ENCODE data around the gene VIPR2. TPM values are rescaled to one million over a fixed set of nuclear protein-coding genes. Genes with fewer than 3 reads are reported as not detected.

VIPR2 gene
- total RNA-seq, 1 donor from 2014 or later = 1.6 TPM

DNA sequence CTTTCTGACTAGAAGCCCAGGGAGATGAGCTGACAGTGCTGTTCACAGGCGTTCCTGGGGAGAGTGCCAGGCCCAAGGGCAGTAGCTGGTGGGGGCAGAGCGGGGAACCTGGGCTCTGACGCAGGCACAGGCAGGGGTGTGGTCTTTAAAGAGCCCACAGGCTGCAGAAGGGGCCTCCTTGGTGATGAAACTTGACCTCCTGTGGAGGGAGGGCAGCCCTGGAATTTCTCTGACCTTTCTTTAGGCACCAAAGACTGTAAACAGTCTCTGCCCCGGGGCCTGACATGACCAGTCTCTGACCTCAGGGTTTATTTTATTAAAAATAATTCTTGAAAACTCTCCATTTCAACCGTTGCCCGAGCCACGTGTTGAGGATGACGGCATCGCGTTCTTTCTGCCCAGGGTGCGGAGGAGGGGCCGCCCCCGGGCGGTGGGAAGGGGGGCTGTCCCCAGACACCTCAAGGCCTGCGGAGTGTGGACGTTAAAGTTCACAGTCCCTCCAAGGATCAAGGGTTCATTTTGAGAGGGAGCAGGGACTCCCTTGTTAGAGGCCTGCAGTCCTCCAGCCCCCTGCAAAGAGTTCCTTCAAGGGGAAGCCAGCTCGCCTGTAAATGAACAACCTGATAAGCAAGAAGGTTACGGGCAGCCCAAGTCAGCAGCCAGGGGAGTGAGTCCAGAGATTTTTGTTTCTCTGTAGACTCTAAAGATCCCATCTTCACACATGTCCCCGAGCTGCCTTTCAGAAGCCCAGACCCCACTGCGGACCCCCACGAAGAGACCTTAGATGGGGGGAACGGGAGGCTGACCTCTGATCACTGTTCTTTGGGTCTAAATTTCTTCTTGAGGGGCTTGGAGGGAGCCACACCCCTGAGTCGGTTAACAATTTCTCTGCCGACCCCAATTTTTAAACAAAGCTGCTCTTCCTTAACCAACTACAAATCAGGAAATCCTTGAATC lies 128.9 kb downstream of the VIPR2 start:
- Mint-ChIP-seq H3K9me3 (peaks cover 5% of the 10 kb centered on the region), H3K36me3 (ENCODE audit: low read depth) (no peaks in the 10 kb centered on the region), H3K27ac (no peak overlapping the region), H3K27me3 (no peaks in the 10 kb centered on the region), H3K4me3 (no peak overlapping the region), H3K4me1 (peaks cover 14% of the 10 kb centered on the region)
- DNase-seq = no peak
- intact Hi-C loops (cut with micrococcal nuclease) = loop anchor here (5.0 kb wide), 1 partner anchor 182 kb away; no protein-coding TSS in a partner anchor

DNA sequence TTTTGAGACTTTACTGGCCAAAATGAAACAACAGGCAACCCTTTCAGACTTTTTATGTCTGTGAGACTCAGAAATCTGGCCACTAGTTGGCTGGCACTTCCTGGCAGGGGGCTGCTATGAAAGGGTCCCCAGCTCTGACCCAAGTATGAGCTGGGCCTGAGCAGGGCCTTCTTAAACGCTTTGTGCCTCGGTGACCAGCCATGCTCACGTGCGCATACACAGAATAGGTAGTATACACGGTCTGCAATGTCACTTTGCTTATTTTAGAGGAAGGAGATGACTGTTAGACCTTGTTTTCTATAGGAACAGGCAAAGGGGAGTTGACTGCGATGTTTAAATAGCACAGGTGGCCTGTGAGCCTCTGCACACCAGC lies 129.6 kb downstream of the VIPR2 start:
- intact Hi-C loops (cut with micrococcal nuclease) = loop anchor here (5.0 kb wide), 1 partner anchor 182 kb away; no protein-coding TSS in a partner anchor
- no peaks in the 10 kb centered on the region for H3K27me3 Mint-ChIP-seq
- H3K4me1 Mint-ChIP-seq = peaks cover 14% of the 10 kb centered on the region
- H3K4me3 Mint-ChIP-seq = no peak overlapping the region
- peaks cover 5% of the 10 kb centered on the region for H3K9me3 Mint-ChIP-seq
- H3K27ac Mint-ChIP-seq = no peak overlapping the region
- DNase-seq = no peak
- no peaks in the 10 kb centered on the region for H3K36me3 Mint-ChIP-seq (ENCODE audit: low read depth)

DNA sequence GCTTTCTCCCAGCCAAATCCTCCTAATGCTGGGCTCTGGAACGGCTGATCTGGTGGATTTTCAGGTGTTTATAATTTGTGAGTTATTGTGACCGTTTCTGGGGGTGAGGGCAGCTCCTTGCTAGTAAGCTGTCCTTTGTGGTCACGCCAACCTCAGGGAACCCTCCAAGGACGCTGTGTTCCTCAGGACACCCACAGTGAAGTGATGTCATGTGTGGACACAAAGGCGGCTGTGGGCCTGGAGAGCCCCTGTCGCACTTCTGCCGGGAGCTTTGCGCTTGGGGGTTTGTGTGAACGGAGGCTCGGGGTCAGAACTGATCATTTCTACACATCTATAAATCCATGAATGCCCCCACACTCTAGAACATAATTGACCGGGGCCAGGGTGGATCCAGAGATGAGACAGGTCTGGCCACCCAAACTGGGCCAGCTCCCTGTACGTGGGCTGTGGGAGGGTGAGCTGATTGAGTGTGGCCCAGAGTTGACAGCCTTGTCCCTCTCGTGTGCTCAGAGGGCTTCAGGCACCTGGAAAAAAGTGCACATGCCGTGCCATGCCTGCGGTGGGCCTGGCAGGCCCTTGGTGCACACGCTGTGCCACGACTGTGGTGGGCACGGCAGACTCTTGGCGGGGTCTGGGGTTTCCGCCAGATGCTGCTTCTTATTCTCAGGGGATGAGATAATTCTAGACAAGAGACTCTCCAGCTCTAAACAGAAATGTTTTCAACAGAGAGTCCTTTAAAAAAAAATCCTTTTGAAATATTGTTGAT lies 130.2 kb downstream of the VIPR2 start:
- Mint-ChIP-seq H3K36me3 (ENCODE audit: low read depth) (no peaks in the 10 kb centered on the region), H3K4me3 (no peak overlapping the region), H3K27ac (no peak overlapping the region), H3K4me1 (peaks cover 14% of the 10 kb centered on the region), H3K27me3 (no peaks in the 10 kb centered on the region), H3K9me3 (peaks cover 5% of the 10 kb centered on the region)
- no peak for DNase-seq
- intact Hi-C loops (cut with micrococcal nuclease) = loop anchor here (5.0 kb wide), 1 partner anchor 183 kb away; no protein-coding TSS in a partner anchor

DNA sequence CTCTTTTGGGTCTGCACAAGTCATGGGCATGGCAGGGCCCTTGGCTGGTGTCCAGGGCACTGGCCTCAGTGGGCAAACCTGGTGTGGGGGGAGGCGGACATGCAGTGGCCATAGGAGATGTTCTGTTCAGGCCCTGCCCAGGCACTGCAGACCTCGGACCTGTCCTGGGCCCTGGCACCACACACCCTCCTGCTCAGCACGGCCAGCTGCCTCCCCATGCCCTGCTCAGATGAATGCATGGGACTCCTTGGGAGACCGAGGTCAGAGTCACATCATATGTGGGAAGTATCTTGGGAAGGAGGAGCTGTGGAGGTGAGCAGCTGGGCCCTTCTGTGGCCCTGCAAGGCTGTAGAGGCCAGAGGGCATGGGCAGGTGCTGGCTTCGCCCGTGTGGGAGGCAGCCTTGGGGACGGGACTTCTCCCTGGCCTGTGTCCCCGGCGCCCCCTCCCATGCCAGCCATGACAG lies 130.8 kb downstream of the VIPR2 start:
- intact Hi-C loops (cut with micrococcal nuclease) = no loop called here
- no peak for DNase-seq
- Mint-ChIP-seq H3K27me3 (no peaks in the 10 kb centered on the region), H3K36me3 (ENCODE audit: low read depth) (no peaks in the 10 kb centered on the region), H3K27ac (no peak overlapping the region), H3K9me3 (peaks cover 1% of the 10 kb centered on the region), H3K4me1 (peaks cover 10% of the 10 kb centered on the region), H3K4me3 (no peak overlapping the region)

DNA sequence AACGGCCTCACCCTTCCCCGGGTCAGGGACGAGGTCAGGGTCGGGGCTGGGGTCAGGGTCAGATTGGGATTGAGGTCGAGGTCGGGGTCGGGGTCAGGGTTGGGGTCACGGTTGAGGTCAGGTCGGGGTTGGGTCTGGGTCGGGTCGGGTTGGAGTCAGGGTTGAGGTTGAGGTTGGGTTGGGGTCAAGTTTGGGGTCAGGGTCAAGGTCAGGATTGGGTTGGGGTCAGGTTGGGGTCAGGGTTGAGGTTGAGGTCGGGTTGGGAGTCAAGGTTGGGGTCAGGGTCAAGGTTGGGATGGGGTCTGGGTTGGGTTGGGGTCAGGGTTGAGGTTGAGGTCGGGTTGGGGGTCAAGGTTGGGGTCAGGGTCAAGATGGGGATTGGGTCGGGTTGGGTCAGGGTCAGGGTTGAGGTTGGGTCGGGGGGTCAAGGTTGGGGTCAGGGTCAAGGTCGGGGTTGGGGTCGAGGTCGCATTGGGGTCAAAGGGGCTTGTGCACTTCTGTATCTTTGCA lies 131.4 kb downstream of the VIPR2 start:
- intact Hi-C loops (cut with micrococcal nuclease) = no loop called here
- H3K36me3 Mint-ChIP-seq (ENCODE audit: low read depth) = no peaks in the 10 kb centered on the region
- no peak overlapping the region for H3K4me3 Mint-ChIP-seq
- H3K4me1 Mint-ChIP-seq = peaks cover 9% of the 10 kb centered on the region
- no peak overlapping the region for H3K27ac Mint-ChIP-seq
- no peaks in the 10 kb centered on the region for H3K27me3 Mint-ChIP-seq
- DNase-seq = no peak
- no peaks in the 10 kb centered on the region for H3K9me3 Mint-ChIP-seq

DNA sequence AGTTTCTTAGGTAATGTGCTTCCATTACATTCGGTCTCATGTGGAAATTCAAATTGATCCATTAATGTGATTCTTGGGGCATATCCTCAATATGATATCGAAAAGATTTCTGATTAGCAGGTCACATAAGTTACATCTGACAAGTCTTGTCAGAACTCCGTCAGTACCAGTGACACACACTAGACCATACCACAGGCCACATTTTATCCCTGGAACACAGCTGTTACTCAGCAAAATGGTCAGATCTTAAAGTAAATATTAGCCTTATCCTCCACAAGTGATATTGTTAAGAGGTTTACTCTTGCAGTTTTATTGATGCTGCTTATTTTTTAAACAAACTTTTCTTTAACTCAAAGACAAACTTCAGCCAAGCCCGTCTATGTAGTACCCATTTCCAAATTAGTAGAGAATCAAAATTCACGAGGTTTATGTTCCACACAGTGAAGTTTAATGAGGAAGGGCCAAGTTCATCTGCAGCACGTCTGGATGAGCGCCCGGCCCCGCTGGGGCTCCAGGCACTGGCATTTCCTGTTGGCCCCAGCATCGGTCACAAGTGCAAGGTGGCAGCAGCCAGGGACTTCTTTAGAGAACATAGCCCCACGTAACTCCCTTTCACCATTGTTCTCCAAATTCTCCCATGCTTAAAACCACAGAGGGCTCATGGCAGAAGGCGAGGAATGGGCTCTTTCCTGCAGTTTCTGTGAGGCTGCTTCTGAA lies 132.2 kb downstream of the VIPR2 start:
- no peak overlapping the region for H3K27ac Mint-ChIP-seq
- H3K9me3 Mint-ChIP-seq = no peaks in the 10 kb centered on the region
- intact Hi-C loops (cut with micrococcal nuclease) = no loop called here
- H3K4me1 Mint-ChIP-seq = peaks cover 6% of the 10 kb centered on the region
- H3K36me3 Mint-ChIP-seq (ENCODE audit: low read depth) = no peaks in the 10 kb centered on the region
- no peak for DNase-seq
- H3K4me3 Mint-ChIP-seq = no peak overlapping the region
- no peaks in the 10 kb centered on the region for H3K27me3 Mint-ChIP-seq

DNA sequence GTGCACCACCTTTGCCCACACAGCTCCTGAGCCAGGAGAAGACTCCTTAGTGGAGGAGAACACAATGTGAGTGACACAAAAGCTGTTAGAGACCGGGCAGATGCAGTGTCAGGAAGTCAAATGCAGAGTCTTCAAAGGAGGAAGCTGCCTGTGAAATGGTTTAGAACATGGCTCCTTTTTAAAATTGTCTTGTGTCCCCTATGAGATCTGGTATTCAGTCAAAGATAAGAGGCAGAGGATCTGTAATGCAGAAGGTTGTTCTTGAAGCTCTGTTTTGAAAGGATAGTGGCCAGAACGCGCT lies 133.0 kb downstream of the VIPR2 start:
- intact Hi-C loops (cut with micrococcal nuclease) = no loop called here
- Mint-ChIP-seq H3K27ac (no peak overlapping the region), H3K4me3 (no peak overlapping the region), H3K4me1 (peaks cover 6% of the 10 kb centered on the region), H3K36me3 (ENCODE audit: low read depth) (no peaks in the 10 kb centered on the region), H3K27me3 (no peaks in the 10 kb centered on the region), H3K9me3 (no peaks in the 10 kb centered on the region)
- no peak for DNase-seq

DNA sequence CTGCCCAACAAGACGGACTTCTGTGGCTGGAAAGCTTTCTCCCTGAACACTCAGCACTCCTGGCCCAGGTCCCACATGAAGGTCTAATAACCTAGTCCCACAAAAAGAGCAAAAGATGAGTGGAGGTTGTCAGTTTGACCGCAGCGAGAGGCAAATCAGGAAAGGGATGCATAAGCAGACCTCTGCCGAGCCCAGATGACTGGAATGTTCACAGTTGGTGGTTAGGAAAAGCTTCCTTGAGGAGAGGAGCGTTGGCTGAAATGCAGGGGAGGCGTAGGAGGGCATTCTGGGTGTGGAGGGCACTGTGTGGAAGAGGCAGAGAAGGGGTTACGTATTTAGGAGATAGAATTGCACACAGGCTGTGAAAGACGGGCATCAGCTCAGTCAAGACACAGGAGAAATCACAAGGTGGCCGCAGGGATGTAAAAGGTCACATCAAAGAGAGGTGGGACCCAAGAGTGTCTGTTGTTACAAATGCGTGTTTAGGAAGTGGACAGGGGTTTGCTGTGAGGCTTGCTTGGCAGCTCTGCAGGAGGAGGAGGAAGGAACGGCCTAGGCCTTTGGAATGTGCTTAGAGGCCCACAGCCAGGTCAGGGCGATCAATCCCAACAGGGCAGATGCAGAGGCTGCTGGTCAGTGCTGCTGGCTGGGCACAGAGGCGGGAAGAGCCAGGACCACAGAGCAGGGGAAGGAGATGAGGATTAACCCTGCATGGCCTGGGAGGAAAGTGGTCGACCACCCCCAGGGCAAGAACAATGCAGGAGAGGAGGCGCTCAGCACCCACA lies 133.5 kb downstream of the VIPR2 start:
- DNase-seq = no peak
- no peak overlapping the region for H3K4me3 Mint-ChIP-seq
- H3K36me3 Mint-ChIP-seq (ENCODE audit: low read depth) = no peaks in the 10 kb centered on the region
- intact Hi-C loops (cut with micrococcal nuclease) = no loop called here
- no peak overlapping the region for H3K27ac Mint-ChIP-seq
- no peaks in the 10 kb centered on the region for H3K27me3 Mint-ChIP-seq
- H3K9me3 Mint-ChIP-seq = no peaks in the 10 kb centered on the region
- H3K4me1 Mint-ChIP-seq = peaks cover 6% of the 10 kb centered on the region

DNA sequence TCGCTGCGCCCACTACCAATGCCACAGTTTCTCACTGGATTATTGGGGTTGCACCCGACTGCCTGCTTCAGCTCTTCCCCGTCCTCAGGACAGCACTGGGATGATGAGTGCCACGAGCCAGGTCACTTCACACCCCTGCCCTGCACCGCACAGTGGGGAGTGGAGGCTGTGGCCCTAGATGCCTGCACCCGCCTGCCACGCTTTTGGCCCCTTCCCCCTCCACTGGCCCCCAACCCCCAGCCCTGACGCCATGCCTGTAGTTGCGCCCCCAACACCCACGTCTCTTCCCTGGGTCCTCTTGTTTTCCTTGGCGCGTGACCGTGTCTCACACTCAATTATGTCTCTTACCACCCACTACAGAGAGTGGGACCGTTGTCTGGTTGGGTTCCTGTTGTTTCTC lies 134.3 kb downstream of the VIPR2 start:
- no peaks in the 10 kb centered on the region for H3K27me3 Mint-ChIP-seq
- DNase-seq = no peak
- H3K9me3 Mint-ChIP-seq = no peaks in the 10 kb centered on the region
- intact Hi-C loops (cut with micrococcal nuclease) = no loop called here
- no peak overlapping the region for H3K27ac Mint-ChIP-seq
- peaks cover 6% of the 10 kb centered on the region for H3K4me1 Mint-ChIP-seq
- H3K36me3 Mint-ChIP-seq (ENCODE audit: low read depth) = no peaks in the 10 kb centered on the region
- H3K4me3 Mint-ChIP-seq = no peak overlapping the region

DNA sequence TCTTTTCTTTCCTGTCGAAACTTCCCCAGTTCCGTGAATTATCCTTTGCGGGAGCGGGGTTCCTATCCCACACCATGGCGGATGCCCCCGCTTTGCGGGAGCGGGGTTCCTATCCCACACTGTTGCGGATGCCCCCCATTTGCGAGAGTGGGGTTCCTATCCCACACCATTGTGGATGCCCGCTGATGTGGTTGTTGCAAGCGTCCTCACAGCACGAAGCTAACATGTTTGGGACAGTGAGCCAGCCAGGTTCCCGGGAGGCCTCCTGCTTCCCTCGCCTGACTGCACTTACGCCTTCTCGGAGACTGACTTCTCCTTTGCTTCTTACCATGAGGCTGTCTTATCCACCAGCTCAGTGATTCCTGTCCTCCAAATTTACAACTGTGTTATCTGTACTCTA lies 134.7 kb downstream of the VIPR2 start:
- peaks cover 2% of the 10 kb centered on the region for H3K4me1 Mint-ChIP-seq
- DNase-seq = no peak
- intact Hi-C loops (cut with micrococcal nuclease) = loop anchor here (10.0 kb wide), 1 partner anchor 135 kb away; the partner anchor contains the start of gene VIPR2
- no peaks in the 10 kb centered on the region for H3K27me3 Mint-ChIP-seq
- H3K36me3 Mint-ChIP-seq (ENCODE audit: low read depth) = no peaks in the 10 kb centered on the region
- H3K9me3 Mint-ChIP-seq = no peaks in the 10 kb centered on the region
- H3K4me3 Mint-ChIP-seq = no peak overlapping the region
- H3K27ac Mint-ChIP-seq = no peak overlapping the region

DNA sequence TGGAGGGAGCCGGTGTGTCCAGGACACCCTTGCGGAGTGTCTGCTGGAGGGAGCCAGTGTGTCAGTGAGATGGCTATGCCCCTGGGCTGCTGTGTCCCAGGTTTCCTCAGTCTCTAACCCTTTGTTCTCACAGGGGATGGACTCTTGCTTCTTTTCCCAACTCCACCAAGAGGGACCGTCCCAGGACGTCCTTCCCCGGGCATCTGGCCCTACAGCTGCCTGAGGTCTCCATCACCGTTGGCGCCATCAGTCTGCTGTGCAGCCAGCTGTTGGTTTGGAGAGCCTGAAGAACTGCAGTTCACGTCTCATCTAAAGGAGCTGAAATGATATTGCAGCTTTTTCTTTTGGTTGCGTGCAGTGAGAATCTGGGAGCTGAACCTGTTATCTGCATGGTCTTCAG lies 136.2 kb downstream of the VIPR2 start:
- intact Hi-C loops (cut with micrococcal nuclease) = loop anchor here (10.0 kb wide), 1 partner anchor 136 kb away; the partner anchor contains the start of gene VIPR2
- peaks cover 15% of the 10 kb centered on the region for H3K4me1 Mint-ChIP-seq
- H3K36me3 Mint-ChIP-seq (ENCODE audit: low read depth) = no peaks in the 10 kb centered on the region

DNA sequence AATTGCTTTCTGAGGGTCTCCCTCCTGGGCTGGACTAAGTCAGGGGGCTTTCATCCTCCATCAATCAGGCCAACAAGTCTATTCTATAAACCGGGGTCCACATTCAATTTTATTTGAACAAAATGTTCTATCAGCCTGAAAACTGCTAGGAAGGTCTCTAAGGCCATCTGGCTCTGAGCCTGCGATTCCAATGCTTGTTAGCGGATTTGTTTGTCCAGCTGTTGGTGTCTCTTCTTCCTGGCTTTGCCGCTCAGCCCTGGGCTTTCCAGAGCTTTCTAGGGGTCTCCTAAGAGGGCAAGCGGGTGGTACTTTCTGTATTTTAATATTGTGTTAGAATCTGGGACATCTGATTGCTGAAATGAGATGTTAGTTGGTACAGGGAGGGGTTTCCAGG lies 136.7 kb downstream of the VIPR2 start:
- Mint-ChIP-seq H3K27ac (no peak overlapping the region), H3K9me3 (no peaks in the 10 kb centered on the region)
- intact Hi-C loops (cut with micrococcal nuclease) = loop anchor here (10.0 kb wide), 1 partner anchor 137 kb away; the partner anchor contains the start of gene VIPR2

More for the DNA sequence above, 136.2 kb downstream of the VIPR2 start:
- H3K4me3 Mint-ChIP-seq = no peak overlapping the region
- H3K27me3 Mint-ChIP-seq = no peaks in the 10 kb centered on the region
- H3K9me3 Mint-ChIP-seq = no peaks in the 10 kb centered on the region
- no peak overlapping the region for H3K27ac Mint-ChIP-seq
- DNase-seq = no peak

More for the DNA sequence above, 136.7 kb downstream of the VIPR2 start:
- Mint-ChIP-seq H3K27me3 (no peaks in the 10 kb centered on the region), H3K4me1 (peaks cover 19% of the 10 kb centered on the region), H3K36me3 (ENCODE audit: low read depth) (no peaks in the 10 kb centered on the region), H3K4me3 (no peak overlapping the region)
- no peak for DNase-seq

Data from activated CD4-positive, alpha-beta T cell treated with anti-CD3 and anti-CD28 coated beads, Interleukin-2, amount 10 ng/mL, durations not matched to agents 24 days and 14 days (primary cell).